H1 (cell line): Measurements from ENCODE around the gene NDUFV1. TPM values are rescaled to one million over a fixed set of nuclear protein-coding genes. Genes with fewer than 3 reads are reported as not detected.

Source experiments
- CTCF ChIA-PET: fragments of 300-600 bp; sonication (Branson Sonifier 250); formaldehyde crosslinking; loops from one replicate; lab custom pipeline; 2021; ENCODE audit not compliant: partially characterized antibody; lab: Charles Lee
- POLR2A ChIA-PET: fragments of 300-600 bp; sonication (Branson Sonifier 250); formaldehyde crosslinking; loops from one replicate; lab custom pipeline; 2021; ENCODE audit warnings: inconsistent platforms; ENCODE audit not compliant: partially characterized antibody; lab: Charles Lee
- DNase-seq, 2 experiments: peaks; one replicate each; pipeline versions ENCODE4 v3.0.0 to v3.0.0-alpha.2; 2010 to 2022; ENCODE audit warnings: low spot score in 2 of 2, low read depth in 1 of 2, mixed read lengths in 1 of 2
- FAIRE-seq: peaks from 2 replicates; lab custom pipeline; 2011; peaks lifted over from hg19 to GRCh38; lab: Jason Lieb, UNC
- H2AFZ ChIP-seq: 2 replicates; pipeline ENCODE4 v1.8.1; 2012; ENCODE audit warnings: low read length, inconsistent platforms
- H2AK5ac ChIP-seq: 2 replicates; pipeline ENCODE4 v1.6.1; 2013; ENCODE audit warnings: low read depth, low read length
- H2BK120ac ChIP-seq: replicated peaks from 2 replicates; pipeline ENCODE3; 2013; ENCODE audit warnings: low read depth, low read length, inconsistent platforms
- H2BK12ac ChIP-seq: 2 replicates; pipeline ENCODE4 v1.6.1; 2013; ENCODE audit warnings: low read depth, low read length
- H2BK15ac ChIP-seq: 2 replicates; pipeline ENCODE4 v1.6.1; 2013; ENCODE audit warnings: low read length
- H2BK20ac ChIP-seq: 2 replicates; pipeline ENCODE4 v1.6.1; 2013; ENCODE audit warnings: low read length
- H2BK5ac ChIP-seq: 2 replicates; pipeline ENCODE4 v1.6.1; 2013; ENCODE audit warnings: low read depth, low read length
- H3K14ac ChIP-seq: 2 replicates; pipeline ENCODE4 v1.6.1; 2013; ENCODE audit warnings: inconsistent platforms; ENCODE audit not compliant: insufficient read length
- H3K18ac ChIP-seq: 2 replicates; pipeline ENCODE4 v1.6.1; 2013; ENCODE audit warnings: low read length; ENCODE audit errors: extremely low read depth
- H3K23ac ChIP-seq: 2 replicates; pipeline ENCODE4 v1.6.1; 2013; ENCODE audit warnings: inconsistent platforms; ENCODE audit not compliant: insufficient read length
- H3K23me2 ChIP-seq: 2 replicates; pipeline ENCODE4 v1.6.1; 2013; ENCODE audit warnings: low read depth, low read length
- H3K27ac ChIP-seq: 2 replicates; pipeline ENCODE4 v1.6.1; 2011; ENCODE audit warnings: low read depth, low read length, inconsistent platforms
- H3K27me3 ChIP-seq, 4 experiments: replicated peaks in 1 of 4; 1 replicate in 1 of 4; 2 replicates in 3 of 4; pipeline versions ENCODE4 v1.6.1 to v1.8.1; 2011 to 2013; ENCODE audit warnings: low read length in 3 of 4, mild to moderate bottlenecking in 3 of 4, inconsistent platforms in 2 of 4, mixed read lengths in 2 of 4, moderate library complexity in 1 of 4; ENCODE audit not compliant: control insufficient read depth in 3 of 4, insufficient read depth in 3 of 4; ENCODE audit errors: extremely low read depth in 1 of 4
- H3K36me3 ChIP-seq, 4 experiments: 2 replicates each; pipeline versions ENCODE4 v1.6.1 to v1.8.1; 2011 to 2013; ENCODE audit warnings: mild to moderate bottlenecking in 4 of 4, low read length in 3 of 4, moderate library complexity in 2 of 4, control low read depth in 1 of 4, inconsistent platforms in 1 of 4; ENCODE audit not compliant: insufficient read depth in 4 of 4, control insufficient read depth in 2 of 4
- H3K4ac ChIP-seq: replicated peaks from 2 replicates; pipeline ENCODE3; 2013; ENCODE audit warnings: low read length, low read depth, mixed read lengths, inconsistent platforms; ENCODE audit not compliant: insufficient read length
- H3K4me1 ChIP-seq, 4 experiments: replicated peaks in 1 of 4; 1 replicate in 1 of 4; 2 replicates in 3 of 4; pipeline versions ENCODE4 v1.6.1 to v1.8.1; 2011 to 2013; ENCODE audit warnings: low read length in 3 of 4, inconsistent platforms in 2 of 4, mixed read lengths in 1 of 4; ENCODE audit not compliant: insufficient read depth in 4 of 4, control insufficient read depth in 3 of 4
- H3K4me2 ChIP-seq, 2 experiments: 2 replicates each; pipeline versions ENCODE4 v1.6.1 to v1.8.1; 2011 to 2013; ENCODE audit warnings: low read depth in 2 of 2, low read length in 2 of 2, control low read depth in 1 of 2, inconsistent platforms in 1 of 2, mild to moderate bottlenecking in 1 of 2; ENCODE audit not compliant: insufficient read depth in 1 of 2
- H3K4me3 ChIP-seq, 4 experiments: fragments of 200-600, 300-600 bp in 1 of 4; sonication (generic), shearing (Covaris generic), sonication (Bioruptor Twin) in 1 of 4; 2 replicates each; pipeline versions ENCODE4 v1.5.1 to v1.8.1; 2011 to 2016; ENCODE audit warnings: low read length in 4 of 4, low read depth in 3 of 4, control low read depth in 2 of 4, inconsistent platforms in 2 of 4, mild to moderate bottlenecking in 2 of 4, mixed read lengths in 1 of 4, moderate library complexity in 1 of 4; ENCODE audit not compliant: insufficient read depth in 2 of 4; ENCODE audit errors: extremely low read depth in 1 of 4
- H3K56ac ChIP-seq: replicated peaks from 2 replicates; pipeline ENCODE3; 2013; ENCODE audit warnings: low read depth, mild to moderate bottlenecking, mixed read lengths, low read length, inconsistent platforms; ENCODE audit not compliant: insufficient read length
- H3K79me1 ChIP-seq: 2 replicates; pipeline ENCODE4 v1.6.1; 2013; ENCODE audit warnings: low read depth, low read length, control low read depth
- H3K79me2 ChIP-seq, 2 experiments: 2 replicates each; pipeline versions ENCODE4 v1.6.1 to v1.8.1; 2012 to 2013; ENCODE audit warnings: low read length in 2 of 2, mild to moderate bottlenecking in 2 of 2, inconsistent platforms in 1 of 2; ENCODE audit not compliant: insufficient read depth in 2 of 2, control insufficient read depth in 1 of 2
- H3K9ac ChIP-seq, 4 experiments: replicated peaks in 1 of 4; 1 replicate in 1 of 4; 2 replicates in 3 of 4; pipeline versions ENCODE4 v1.6.1 to v1.8.1; 2011 to 2013; ENCODE audit warnings: low read depth in 3 of 4, low read length in 3 of 4, control low read depth in 2 of 4, mild to moderate bottlenecking in 2 of 4, moderate library complexity in 2 of 4, inconsistent platforms in 1 of 4; ENCODE audit errors: extremely low read depth in 1 of 4
- H3K9me3 ChIP-seq, 2 experiments: 2 replicates each; pipeline versions ENCODE4 v1.6.1 to v1.8.1; 2012 to 2013; ENCODE audit warnings: mild to moderate bottlenecking in 2 of 2, moderate library complexity in 2 of 2, control low read depth in 1 of 2, inconsistent platforms in 1 of 2, low read depth in 1 of 2, low read length in 1 of 2, mixed read lengths in 1 of 2; ENCODE audit not compliant: insufficient read depth in 2 of 2
- H4K20me1 ChIP-seq, 2 experiments: replicated peaks in 1 of 2; 2 replicates each; pipeline versions ENCODE3 to v1.8.1; 2011 to 2013; ENCODE audit warnings: inconsistent platforms in 2 of 2, low read length in 2 of 2, mild to moderate bottlenecking in 1 of 2; ENCODE audit not compliant: insufficient read depth in 2 of 2, control insufficient read depth in 1 of 2
- H4K5ac ChIP-seq: 2 replicates; pipeline ENCODE4 v1.6.1; 2013; ENCODE audit warnings: low read length, low read depth, mixed read lengths, inconsistent platforms; ENCODE audit not compliant: insufficient read length
- H4K8ac ChIP-seq: 2 replicates; pipeline ENCODE4 v1.8.0; 2013; ENCODE audit warnings: mild to moderate bottlenecking, moderate library complexity, low read length, inconsistent platforms; ENCODE audit not compliant: insufficient read depth; ENCODE audit errors: extremely low read depth
- H4K91ac ChIP-seq: replicated peaks from 2 replicates; pipeline ENCODE3; 2013; ENCODE audit warnings: low read length, mixed read lengths, inconsistent platforms; ENCODE audit not compliant: insufficient read length
- CHD2 ChIP-seq: IDR thresholded peaks from 2 replicates; pipeline ENCODE4 v1.6.1; 2012; ENCODE audit warnings: low read length, improper control_type of control experiment
- POU5F1 ChIP-seq: IDR thresholded peaks from 2 replicates; pipeline ENCODE4 v1.6.1; 2011; ENCODE audit warnings: low read depth, mild to moderate bottlenecking, low read length, moderate library complexity
- SAP30 ChIP-seq: fragments of 300-600 bp; sonication (generic); IDR thresholded peaks from 2 replicates; pipeline ENCODE4 v1.7.1; 2012; ENCODE audit warnings: low read length, moderate library complexity, mild to moderate bottlenecking, inconsistent platforms; ENCODE audit not compliant: insufficient read depth, insufficient replicate concordance
- TAF1 ChIP-seq: IDR thresholded peaks from 2 replicates; pipeline ENCODE4 v1.6.1; 2011; ENCODE audit warnings: mild to moderate bottlenecking, low read depth, low read length
- TAF7 ChIP-seq: optimal IDR thresholded peaks from 2 replicates; pipeline ENCODE3; 2011; ENCODE audit warnings: low read depth, mild to moderate bottlenecking, inconsistent platforms, low read length, moderate library complexity, borderline replicate concordance
- YY1 ChIP-seq: IDR thresholded peaks from 2 replicates; pipeline ENCODE4 v1.6.1; 2011; ENCODE audit warnings: low read depth, mild to moderate bottlenecking, low read length
- WGBS, 2 experiments: shearing (Covaris generic) in 1 of 2; methylation state at CpG; one replicate each; pipeline versions ENCODE4 v1.1.6 to v1.1.7; 2013 to 2015; ENCODE audit warnings: low lambda C conversion rate in 2 of 2, mixed read lengths in 2 of 2, inconsistent platforms in 1 of 2, low coverage in 1 of 2, missing lambda C conversion rate in 1 of 2; ENCODE audit not compliant: insufficient replicate concordance in 2 of 2, insufficient coverage in 1 of 2, insufficient read length in 1 of 2; ENCODE audit errors: extremely low coverage in 1 of 2, missing lambda C conversion rate in 1 of 2; 5-methylcytosine and 5-hydroxymethylcytosine counted together
- polyA plus RNA-seq, 7 experiments: library from polyadenylated mRNA; depleted of rRNA in 3 of 7; stranded (reverse) in 5 of 7; unstranded in 2 of 7; fragments of >200 nt in 5 of 7; fragments of 200-250 nt in 2 of 7; gene quantifications; 1 replicate in 5 of 7; 2 replicates in 1 of 7; 4 replicates in 1 of 7; pipeline versions ENCODE4 v1.2.1 to v1.2.3, GENCODE V29; 2011 to 2013; ENCODE audit warnings: missing spikeins in 2 of 7, mixed read lengths in 2 of 7
- total RNA-seq: library from RNA; stranded (reverse); fragmentation: NEBNext Ultra II Directional; extraction: Animal tissue kit (Norgen Biotek cat#: 25700); gene quantifications from 2 replicates; pipeline ENCODE4 v1.2.1, GENCODE V29; 2021

The NDUFV1 gene
- total and polyA plus RNA-seq, 2 of the 8 experiments (the other 6 are each of a cell fraction or from before 2014, with no cell fraction given), result 125 to 131 TPM

DNA sequence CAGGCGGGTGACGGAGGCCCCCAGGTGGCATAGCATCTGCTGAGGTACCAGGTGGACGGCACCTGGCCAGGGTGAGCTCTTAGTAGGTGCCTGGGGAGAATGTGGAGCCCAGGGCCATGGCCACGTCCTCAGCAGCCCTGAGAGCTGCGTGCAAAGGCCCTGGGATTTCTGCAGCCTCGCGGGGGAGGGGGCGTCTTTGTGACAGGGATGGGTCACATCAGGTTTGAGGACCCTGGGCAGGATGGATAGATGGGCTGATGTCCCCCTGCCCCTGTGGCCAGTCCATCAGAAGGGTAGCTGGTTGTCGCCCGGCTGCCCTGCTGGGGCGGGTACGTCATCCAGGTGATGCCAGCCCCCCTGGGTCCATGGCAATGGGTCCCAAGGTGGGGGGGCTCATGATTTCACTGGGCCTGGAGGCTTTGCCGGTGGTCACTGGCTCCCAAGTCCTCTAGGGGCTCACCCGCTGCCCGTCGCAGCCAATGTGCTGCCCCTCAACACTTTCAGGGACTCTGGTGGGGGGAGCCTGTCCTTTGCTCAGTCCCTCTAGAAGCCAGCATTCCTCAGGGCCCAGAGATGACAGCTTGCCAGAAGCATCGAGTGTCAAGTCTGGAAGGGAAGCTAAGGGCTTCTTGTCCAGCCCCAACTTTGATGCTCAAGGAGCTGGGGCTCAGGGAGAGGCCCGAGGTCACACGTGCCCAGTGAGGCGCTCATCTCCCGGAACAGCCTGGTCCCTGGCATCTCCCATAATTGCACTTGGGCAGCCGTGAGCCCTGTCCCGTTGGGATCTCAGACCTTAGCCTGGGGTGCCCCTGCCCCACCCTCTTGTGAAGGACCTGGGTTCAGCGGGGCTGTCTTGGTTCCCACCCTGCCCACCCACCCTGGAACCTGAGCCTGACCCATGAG lies 32.0 kb downstream of the NDUFV1 start:
- Histone ChIP-seq H3K4me2 (no peak overlapping the region), H4K91ac (no peak overlapping the region), H2BK15ac (no peak overlapping the region), H4K8ac (no peak overlapping the region), H3K27ac (no peak overlapping the region), H3K4me3 (no peak overlapping the region), H2AFZ (no peak overlapping the region), H3K14ac (no peak overlapping the region), H3K23ac (no peak overlapping the region), H2BK120ac (no peak overlapping the region), H3K56ac (no peak overlapping the region), H2BK5ac (no peak overlapping the region), H3K9me3 (peaks cover 3 to 6% of the 10 kb centered on the region in 2 experiments; a peak in 3 of 4 replicates), H3K9ac (no peak overlapping the region), H3K23me2 (no peaks in the 10 kb centered on the region; the same call in 1 of the 2 replicates), H3K79me2 (no peaks in the 10 kb centered on the region), H3K4ac (no peak overlapping the region), H3K18ac (no peak overlapping the region; the same call in 1 of the 2 replicates), H3K36me3 (no peaks in the 10 kb centered on the region), H2BK20ac (no peak overlapping the region), H2AK5ac (no peak overlapping the region), H3K27me3 (peaks cover 8 to 28% (median 15%) of the 10 kb centered on the region in 4 experiments), H2BK12ac (0 out of 2 replicates have a peak overlapping the region, but pooled peaks have one; percentile 27), H4K5ac (no peak overlapping the region), H3K79me1 (no peaks in the 10 kb centered on the region), H3K4me1 (peaks cover 0 to 5% (median 1%) of the 10 kb centered on the region in 4 experiments; a peak in 1 of 7 replicates), H4K20me1 (no peaks in the 10 kb centered on the region)
- TF ChIP-seq TAF1, result no peak
- TF ChIP-seq SAP30, result no peak
- no peak for TF ChIP-seq TAF7
- TF ChIP-seq POU5F1, result no peak
- TF ChIP-seq CHD2, result no peak
- no peak for TF ChIP-seq YY1
- ChIA-PET POLR2A (interaction anchor here (0.9 to 3.2 kb wide), 3 partner anchors 9 to 23 kb away, joined by 3 to 19 read pairs (median 8); partner anchors contain the start of gene NUDT8), CTCF (interaction anchor here (0.7 to 4.8 kb wide), 17 partner anchors 9 to 162 kb away, joined by 3 to 36 read pairs (median 5); partner anchors contain the start of gene NUDT8)
- DNase-seq (no peak), FAIRE-seq (no peak)
- WGBS, 2 experiments, result 87% methylated on average over 16 of the region's 24 CpGs; no CpG with 5 or more reads in 1 of the 2 experiments
